NCI-H128 (cell line): ENCODE results near the gene RWDD2A.

Source experiments
- DNase-seq: peaks from one replicate; lab custom pipeline; 2025; ENCODE audit not compliant: unreplicated experiment; lab: John Stamatoyannopoulos, UW

Gene RWDD2A

GRCh38 chr6:83198486-83199172, 5.5 kb downstream of the RWDD2A start:
- DNase-seq: no peak

GRCh38 chr6:83199173-83199862, 6.2 kb downstream of the RWDD2A start:
- no peak for DNase-seq

- DNase-seq: no peak
Measured at GRCh38 chr6:83199863-83200225, 6.7 kb downstream of the RWDD2A start.

GRCh38 chr6:83202031-83202430, 8.9 kb downstream of the RWDD2A start:
- DNase-seq: no peak

- peak; percentile 69 for DNase-seq
Measured at GRCh38 chr6:83215131-83216047, 22.2 kb downstream of the RWDD2A start.

GRCh38 chr6:83216806-83217205, 23.6 kb downstream of the RWDD2A start:
- DNase-seq: no peak

GRCh38 chr6:83218646-83219045, 25.5 kb downstream of the RWDD2A start:
- no peak for DNase-seq

GRCh38 chr6:83220121-83220520, 27.0 kb downstream of the RWDD2A start:
- DNase-seq: no peak

GRCh38 chr6:83221276-83221675, 28.1 kb downstream of the RWDD2A start:
- DNase-seq: no peak

GRCh38 chr6:83221889-83222479, 28.8 kb downstream of the RWDD2A start:
- no peak for DNase-seq

- DNase-seq: no peak
Measured at GRCh38 chr6:83226517-83226916, 33.4 kb downstream of the RWDD2A start.

- no peak for DNase-seq
Measured at GRCh38 chr6:83231146-83231545, 38.0 kb downstream of the RWDD2A start.

- no peak for DNase-seq
Measured at GRCh38 chr6:83247471-83247870, 54.3 kb downstream of the RWDD2A start.
